WI38 (cell line): ENCODE measurements around the gene MXD4.

Source experiments
- H3K4me3 ChIP-seq: 2 replicates; pipeline ENCODE4 v1.5.1; 2011; ENCODE audit warnings: low read depth, mild to moderate bottlenecking, control low read depth, low read length
- TF ChIP-seq, protein P1 (sequence below): IDR thresholded peaks from 2 replicates; pipeline ENCODE4 v1.5.1; 2012; ENCODE audit warnings: low read depth, mild to moderate bottlenecking, control low read depth, low read length

MXD4 gene

GRCh38 chr4:2297606-2298531 lies 36.0 kb upstream of the MXD4 start:
- H3K4me3 ChIP-seq, result no peak overlapping the region
- TF ChIP-seq, protein P1, sequence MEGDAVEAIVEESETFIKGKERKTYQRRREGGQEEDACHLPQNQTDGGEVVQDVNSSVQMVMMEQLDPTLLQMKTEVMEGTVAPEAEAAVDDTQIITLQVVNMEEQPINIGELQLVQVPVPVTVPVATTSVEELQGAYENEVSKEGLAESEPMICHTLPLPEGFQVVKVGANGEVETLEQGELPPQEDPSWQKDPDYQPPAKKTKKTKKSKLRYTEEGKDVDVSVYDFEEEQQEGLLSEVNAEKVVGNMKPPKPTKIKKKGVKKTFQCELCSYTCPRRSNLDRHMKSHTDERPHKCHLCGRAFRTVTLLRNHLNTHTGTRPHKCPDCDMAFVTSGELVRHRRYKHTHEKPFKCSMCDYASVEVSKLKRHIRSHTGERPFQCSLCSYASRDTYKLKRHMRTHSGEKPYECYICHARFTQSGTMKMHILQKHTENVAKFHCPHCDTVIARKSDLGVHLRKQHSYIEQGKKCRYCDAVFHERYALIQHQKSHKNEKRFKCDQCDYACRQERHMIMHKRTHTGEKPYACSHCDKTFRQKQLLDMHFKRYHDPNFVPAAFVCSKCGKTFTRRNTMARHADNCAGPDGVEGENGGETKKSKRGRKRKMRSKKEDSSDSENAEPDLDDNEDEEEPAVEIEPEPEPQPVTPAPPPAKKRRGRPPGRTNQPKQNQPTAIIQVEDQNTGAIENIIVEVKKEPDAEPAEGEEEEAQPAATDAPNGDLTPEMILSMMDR, result no peak

GRCh38 chr4:2296631-2297601 lies 35.0 kb upstream of the MXD4 start:
- no peak overlapping the region for H3K4me3 ChIP-seq
- TF ChIP-seq, protein P1, result no peak

DNA sequence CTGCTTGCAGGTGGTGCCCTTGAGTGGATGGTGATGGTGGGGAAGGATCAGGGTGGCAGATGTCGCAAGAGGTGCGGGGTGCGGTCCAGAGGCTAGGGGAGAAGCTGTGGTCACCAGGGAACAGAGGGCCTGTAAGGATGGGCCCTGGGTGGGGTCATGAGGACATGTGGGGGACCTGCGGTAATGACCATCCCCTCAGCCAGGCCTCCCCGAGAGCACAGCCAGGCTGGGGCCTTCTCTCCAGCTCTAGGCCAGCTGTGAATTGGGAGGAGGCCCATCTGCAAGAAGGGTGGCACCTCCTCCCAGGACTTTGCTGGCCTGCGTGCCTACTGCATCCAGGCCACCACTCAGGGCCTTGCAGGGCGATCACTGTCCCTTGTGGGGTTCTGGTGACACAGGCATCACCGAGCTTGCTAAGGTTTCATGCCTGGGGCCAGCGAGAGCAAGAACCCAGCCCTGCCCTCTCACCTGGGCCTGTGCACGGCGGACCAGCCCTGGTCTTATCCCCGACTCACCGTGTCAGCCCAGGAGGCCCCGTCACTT lies 34.1 kb upstream of the MXD4 start:
- TF ChIP-seq, protein P1, result no peak
- no peak overlapping the region for H3K4me3 ChIP-seq

GRCh38 chr4:2295500-2295899 lies 33.6 kb upstream of the MXD4 start:
- H3K4me3 ChIP-seq, result no peak overlapping the region
- TF ChIP-seq, protein P1, result no peak

DNA sequence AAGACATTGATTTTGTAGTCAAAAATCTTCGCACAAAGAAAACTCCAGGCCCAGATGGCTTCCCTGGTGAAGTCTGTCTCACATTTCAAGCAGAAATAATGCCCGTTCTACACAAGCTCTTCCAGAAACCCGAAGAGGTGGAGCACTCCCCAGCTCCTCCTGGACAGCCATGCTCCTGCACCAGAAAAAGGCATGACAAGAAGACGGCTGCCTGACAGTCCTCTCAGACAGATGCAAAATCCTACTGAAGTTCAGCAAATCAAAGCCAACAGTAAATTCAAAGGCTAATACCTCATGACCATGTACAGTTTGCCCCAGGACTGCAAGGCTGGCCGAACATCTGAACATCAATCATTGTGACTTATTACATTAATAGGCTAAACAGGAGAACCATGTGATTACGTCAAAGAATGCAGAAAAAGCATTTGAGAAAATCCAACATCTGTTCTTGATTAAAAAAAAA lies 30.8 kb upstream of the MXD4 start:
- TF ChIP-seq, protein P1, result no peak

DNA sequence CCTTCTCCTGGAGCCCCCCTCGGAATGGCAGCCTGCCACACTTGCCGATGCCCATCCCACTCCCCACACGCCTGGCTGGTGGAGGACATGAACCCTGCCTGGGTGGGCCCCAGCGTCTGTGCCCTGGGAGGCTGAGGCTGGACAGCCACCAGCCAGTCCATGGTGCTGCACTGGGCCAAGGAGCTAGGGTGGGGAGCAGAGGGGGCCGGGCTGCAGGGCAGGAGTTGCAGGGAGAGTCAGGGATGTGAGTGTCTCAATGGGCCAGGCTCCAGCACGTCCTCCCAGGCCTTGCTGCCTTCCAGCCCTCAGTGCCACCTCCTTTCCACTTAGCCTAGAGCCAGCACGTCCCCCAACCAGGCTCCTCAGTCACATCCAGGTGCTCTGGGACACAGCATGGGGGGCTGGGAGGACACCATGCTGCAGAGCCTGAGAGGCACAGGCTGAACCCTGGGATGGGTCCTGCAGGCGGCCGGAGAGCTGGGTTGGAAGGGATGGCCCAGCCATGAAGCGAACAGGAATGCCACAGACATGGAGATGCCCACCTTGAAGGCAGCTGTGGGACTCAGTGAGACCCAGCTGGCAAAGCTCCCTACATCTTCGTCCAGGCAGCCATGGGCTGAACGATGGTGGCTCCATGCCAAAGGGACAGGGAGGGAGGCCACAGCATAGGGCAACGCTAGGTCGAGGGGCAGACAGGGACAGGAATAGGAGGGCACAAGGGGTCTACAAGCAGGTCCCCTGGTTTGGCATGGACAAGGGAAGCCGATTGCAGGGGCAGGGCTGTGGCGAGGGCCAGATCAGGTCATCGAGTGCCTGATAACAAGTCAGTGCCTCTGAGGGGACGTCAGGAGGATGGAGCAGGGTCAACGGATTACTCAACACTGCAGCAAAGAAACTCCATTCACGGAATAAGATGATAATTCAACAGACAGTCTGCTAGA lies 30.1 kb upstream of the MXD4 start:
- TF ChIP-seq, protein P1, result no peak
- H3K4me3 ChIP-seq, result no peak overlapping the region

More for the DNA sequence above, 30.8 kb upstream of the MXD4 start:
- H3K4me3 ChIP-seq, result no peak overlapping the region
